GM13976 (cell line): Measurements from ENCODE around the gene MYO1E.
A peak's percentile ranks its signal among the peaks of the same experiment; 100 is the strongest.

ENCODE experiments used
- DNase-seq: peaks from one replicate; pipeline ENCODE4 v3.0.0; 2012; ENCODE audit warnings: low spot score
- CTCF ChIP-seq: IDR thresholded peaks from 2 replicates; pipeline ENCODE4 v1.5.1; 2012; ENCODE audit warnings: borderline replicate concordance, mild to moderate bottlenecking; ENCODE audit not compliant: insufficient read depth; ENCODE audit errors: extremely low read depth, missing control alignments, control extremely low read depth
- in situ Hi-C: fragments of 300-500 bp; cut with MboI; formaldehyde crosslinking; loops from one replicate; pipeline ENCODE4 v1.12.0; 2022; ENCODE audit warnings: low sequenced_read_pairs, mixed read lengths, inconsistent platforms; ENCODE audit not compliant: unreplicated experiment

Gene MYO1E

GRCh38 chr15:59400103-59400813, 27.6 kb upstream of the MYO1E start:
- in situ Hi-C loops, result no loop called here
- no peak for TF ChIP-seq CTCF
- no peak for DNase-seq

GRCh38 chr15:59399465-59400102, 26.9 kb upstream of the MYO1E start:
- in situ Hi-C loops, result no loop called here
- no peak for TF ChIP-seq CTCF
- peak; percentile 68 for DNase-seq

- in situ Hi-C loops, result no loop called here
- no peak for TF ChIP-seq CTCF
- no peak for DNase-seq
Measured at GRCh38 chr15:59398220-59398619, 25.5 kb upstream of the MYO1E start.

- TF ChIP-seq CTCF, result no peak
- DNase-seq, result no peak
- in situ Hi-C loops, result no loop called here
Measured at GRCh38 chr15:59396679-59397078, 24.0 kb upstream of the MYO1E start.

- in situ Hi-C loops, result no loop called here
- no peak for DNase-seq
- no peak for TF ChIP-seq CTCF
Measured at GRCh38 chr15:59396211-59396610, 23.5 kb upstream of the MYO1E start.

- no peak for DNase-seq
- in situ Hi-C loops, result no loop called here
- no peak for TF ChIP-seq CTCF
Measured at GRCh38 chr15:59394166-59394661, 21.5 kb upstream of the MYO1E start.
